ENCODE data around the gene ZNG1B.
A peak's percentile ranks its signal among the peaks of the same experiment; 100 is the strongest.
"Not testable (repeated sequence)": the region's sequence is repeated elsewhere in the genome, so short reads cannot be mapped to it uniquely, and the experiment has no call there.

Gene ZNG1B

DNA sequence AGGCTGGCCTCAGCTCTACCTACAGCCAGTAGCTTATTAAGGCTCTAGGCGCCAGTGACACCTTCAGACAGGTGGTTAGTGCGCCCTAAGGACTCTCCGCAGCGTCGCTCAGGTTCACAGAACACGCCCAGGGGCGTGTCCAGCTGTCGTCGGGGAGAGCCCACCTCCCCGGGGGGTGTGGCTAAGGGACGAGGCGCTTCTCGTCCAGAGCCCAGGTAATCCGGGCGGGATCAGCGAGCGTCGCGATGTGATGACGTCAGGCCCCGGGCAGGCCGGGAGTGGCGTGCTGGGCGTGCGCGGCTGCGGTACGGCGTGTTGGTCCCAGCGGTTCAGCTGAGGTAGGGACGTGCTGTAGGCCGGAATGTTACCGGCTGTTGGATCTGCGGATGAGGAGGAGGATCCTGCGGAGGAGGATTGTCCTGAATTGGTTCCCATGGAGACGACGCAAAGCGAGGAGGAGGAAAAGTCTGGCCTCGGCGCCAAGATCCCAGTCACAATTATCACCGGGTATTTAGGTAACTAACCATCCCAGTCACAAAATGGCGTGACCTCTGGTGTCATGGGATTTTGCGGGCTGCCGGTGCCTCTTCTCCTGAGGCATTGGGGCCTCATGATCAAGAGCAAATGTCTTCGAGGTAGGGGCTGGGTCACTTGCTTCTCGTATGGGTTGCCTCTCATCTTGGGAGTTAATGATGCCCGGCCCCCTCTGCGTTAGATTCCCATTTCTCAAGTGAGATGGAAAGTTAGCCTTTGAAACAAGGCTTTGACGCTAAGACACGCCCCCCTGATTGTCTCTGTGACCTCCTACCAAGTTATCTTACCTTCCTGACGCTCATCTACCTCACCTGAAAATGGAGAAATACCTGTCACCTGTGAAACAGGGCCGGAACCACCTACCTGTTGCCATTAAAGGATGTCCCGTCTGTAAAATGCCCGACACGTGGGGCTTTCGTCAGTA, at the start of gene ZNG1B:
TSS of gene ZNG1B (plus strand) at position 184 of the 958 bp plus-strand sequence. CDS start at position 362, 178 bp downstream.
- H3K4me3 ChIP-seq (ENCODE audit: low read length), result peak within 1 kb of the TSS; percentile 71

DNA sequence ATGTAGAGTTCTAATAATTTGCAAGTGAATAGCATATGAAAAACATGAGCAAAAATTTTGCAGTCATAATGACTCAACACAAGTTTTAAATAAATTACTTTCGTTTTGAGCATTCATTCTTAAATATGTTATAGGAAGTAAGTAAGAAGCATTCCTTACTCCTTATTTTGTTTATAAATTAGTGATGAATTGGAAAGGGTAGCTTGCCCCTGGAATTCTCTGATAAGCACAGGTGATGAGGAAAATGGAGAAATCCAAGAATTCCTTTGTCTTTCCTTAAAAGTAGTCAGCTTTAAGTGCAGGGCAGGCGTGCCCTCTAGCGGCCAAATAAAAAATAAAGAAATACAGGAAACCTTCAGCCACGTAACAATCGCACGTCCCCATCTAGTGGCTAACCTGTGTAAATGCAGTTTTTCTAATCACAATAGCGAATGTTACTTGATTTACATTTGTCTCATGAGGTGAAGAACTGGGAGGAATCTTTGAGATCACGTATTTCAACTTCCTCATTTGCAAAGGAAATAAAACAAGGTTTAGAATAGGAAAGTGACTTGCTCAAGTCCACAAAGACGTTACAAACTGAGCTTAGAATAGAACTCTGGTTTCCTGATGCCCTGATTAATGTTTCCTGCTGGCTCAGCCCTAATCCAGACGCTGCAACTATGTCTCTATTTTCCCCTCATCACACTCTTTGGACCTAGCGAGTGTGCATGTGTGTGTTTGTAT, 47.2 kb upstream of the ZNG1B start:
- TF ChIP-seq ZNF274 (IDR thresholded peaks at IDR 0.05; ENCODE audit: low read depth, low read length), result no peak
- peak overlapping the region; percentile 30; the same call in 1 of the 2 replicates for H3K4me3 ChIP-seq (ENCODE audit: low read length)

DNA sequence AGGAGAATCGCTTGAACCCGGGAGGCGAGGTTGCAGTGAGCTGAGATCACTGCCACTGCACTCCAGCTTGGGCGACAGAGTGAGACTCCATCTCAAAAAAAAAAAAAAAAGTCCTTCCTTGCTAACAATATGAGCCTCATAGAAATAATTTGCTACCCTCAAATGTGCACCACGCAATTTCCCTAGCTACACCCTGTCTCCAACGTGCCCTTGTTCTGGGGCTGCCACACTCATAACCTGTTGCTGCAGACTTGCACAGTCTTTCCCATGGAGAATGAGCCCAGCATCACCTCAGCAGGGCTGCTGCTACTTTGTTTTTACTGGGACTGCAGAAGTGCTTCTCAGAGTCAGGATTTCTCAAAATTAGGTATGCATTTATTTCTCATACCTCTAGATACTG, 46.4 kb upstream of the ZNG1B start:
- TF ChIP-seq ZNF274 (IDR thresholded peaks at IDR 0.05; ENCODE audit: low read depth, low read length), result no peak
- no peak overlapping the region for H3K4me3 ChIP-seq (ENCODE audit: low read length)

DNA sequence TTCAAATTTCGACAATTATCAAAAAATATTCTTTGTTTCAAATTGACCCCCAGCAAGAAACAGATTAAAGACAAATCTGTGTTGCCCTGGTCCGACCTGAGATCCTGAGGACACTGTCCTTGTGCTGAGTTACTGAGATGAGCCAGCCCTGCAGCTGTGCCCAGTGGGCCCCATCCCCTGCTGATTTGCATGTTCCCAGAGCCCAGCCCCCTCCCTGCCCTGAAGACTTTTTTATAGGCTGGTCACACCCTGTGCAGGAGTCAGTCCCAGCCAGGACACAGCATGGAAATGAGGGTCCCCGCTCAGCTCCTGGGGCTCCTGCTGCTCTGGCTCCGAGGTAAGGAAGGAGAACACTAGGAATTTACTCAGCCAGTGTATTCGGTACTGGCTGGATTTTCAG, 31.4 kb upstream of the ZNG1B start:
- TF ChIP-seq ZNF274 (IDR thresholded peaks at IDR 0.05; ENCODE audit: low read depth, low read length), result no peak
- H3K4me3 ChIP-seq (ENCODE audit: low read length), result no peak overlapping the region

DNA sequence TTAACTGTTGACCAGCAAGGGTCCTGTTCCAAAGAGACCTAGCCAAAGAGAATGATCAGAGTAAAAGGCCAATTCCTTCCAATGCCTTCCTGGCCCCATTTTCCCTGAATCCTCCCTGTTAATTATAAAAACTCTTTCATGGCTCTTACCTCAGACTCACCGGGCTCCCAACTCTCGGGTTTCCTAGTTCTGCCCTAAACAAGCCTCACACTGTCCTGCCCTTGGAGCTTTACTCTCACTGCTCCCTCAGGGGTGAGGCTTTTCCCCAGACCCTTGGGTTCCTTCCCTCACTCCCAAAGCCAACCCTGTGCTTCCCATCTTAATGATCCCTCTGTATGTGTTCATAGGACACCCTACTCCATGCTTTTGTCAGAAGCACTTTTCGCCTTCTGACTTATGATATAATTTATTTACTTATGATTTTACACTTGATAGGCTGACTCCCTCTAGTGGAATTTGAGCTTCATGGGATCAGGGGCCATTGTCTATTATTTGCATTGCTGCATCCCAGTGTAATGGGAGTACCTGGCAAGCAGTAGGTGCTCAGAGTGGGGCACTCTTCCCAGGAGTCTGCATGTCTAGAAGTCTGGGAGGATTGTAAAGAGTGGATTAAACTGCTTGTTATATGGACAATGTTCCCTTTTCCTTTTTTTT, 29.9 kb upstream of the ZNG1B start:
- no peak overlapping the region for H3K4me3 ChIP-seq (ENCODE audit: low read length)
- no peak for TF ChIP-seq ZNF274 (IDR thresholded peaks at IDR 0.05; ENCODE audit: low read depth, low read length)

DNA sequence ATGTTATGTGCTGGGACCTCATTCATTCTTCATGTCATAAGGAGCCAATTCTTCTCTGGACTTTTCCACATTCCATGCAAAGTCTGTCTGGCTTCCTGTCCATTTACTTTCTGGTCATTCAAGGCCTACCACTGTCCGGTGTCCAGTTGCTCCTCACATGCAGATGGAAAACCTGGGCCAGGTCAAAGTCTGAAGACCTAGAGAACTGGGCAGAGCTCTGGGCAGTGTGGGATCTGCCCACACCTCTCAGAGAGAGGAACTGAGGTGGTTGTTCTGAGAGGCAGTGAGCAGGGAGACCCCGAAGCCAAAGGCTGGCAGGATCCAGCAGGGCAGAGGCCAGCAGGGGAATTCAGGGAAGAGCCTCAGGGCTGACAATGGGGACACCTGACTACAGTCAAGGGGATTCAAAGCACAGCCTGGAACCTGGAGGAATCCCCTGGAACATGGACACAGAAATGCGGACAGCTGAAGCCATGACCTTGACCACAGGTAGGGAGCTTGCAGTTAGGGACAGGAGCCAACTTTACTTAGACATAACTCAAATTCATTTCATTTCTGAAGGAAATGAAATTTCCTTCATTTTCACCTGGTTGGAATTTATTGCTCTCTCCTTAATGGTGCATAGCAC, 25.7 kb upstream of the ZNG1B start:
- H3K4me3 ChIP-seq (ENCODE audit: low read length), result not testable (repeated sequence)

DNA sequence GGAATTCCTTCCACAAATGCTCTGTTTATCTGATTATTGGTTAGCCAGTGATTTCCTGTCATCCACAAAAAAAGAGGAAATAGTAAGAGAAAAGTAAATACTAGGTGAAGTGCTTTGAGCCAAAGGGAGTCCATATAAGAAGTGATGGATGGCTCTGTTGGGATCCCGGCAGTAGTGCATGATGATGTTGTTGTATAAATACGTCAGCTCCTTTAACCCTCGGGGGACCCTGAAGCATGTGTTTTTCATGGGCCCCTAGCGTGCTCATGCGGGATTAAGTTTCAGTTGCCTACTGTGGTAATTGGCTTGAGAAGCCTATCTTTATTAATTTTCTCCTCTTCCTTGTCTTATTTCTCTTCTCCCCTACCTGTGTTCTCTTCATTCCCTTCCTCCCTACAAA, 24.7 kb upstream of the ZNG1B start:
- H3K4me3 ChIP-seq (ENCODE audit: low read length), result not testable (repeated sequence)

DNA sequence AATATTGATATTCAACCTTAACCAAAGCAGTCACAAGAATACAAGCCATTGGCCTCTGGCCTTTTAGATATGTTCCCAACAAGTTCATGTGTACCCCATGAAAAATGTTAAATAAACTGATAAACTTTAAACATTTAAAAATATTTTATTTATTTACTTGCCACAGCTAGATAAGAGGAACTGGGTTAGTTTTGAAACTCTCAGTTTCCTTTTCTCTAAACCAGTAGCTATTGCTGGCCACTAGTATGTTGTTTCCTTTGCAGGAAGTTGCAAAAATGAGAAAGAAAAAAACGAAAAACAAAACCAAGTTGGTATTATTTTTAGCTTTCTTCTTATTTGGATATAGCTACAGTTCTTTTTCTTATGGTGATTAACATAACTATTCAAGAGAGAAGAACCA, 5.7 kb upstream of the ZNG1B start:
- H3K4me3 ChIP-seq (ENCODE audit: low read length), result not testable (repeated sequence)

DNA sequence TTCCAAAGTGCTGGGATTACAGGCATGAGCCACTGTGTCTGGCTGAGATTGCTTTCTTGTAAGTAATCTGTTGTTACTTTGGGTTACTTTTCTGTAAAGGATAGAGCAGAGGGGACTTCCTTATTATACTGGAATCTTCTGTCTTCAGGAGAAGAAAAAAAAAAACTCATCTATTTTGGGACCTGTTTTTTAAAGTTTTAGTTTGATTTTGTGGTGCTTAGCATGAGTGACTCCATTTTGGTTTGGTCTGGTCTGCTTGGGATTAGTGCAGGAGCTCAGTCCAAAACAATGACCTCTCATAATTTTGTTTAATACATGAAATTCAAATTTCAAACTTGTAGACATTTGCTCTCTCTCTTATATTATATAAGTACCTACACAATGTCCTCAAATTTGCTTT, 4.0 kb upstream of the ZNG1B start:
- H3K4me3 ChIP-seq (ENCODE audit: low read length), result not testable (repeated sequence)

DNA sequence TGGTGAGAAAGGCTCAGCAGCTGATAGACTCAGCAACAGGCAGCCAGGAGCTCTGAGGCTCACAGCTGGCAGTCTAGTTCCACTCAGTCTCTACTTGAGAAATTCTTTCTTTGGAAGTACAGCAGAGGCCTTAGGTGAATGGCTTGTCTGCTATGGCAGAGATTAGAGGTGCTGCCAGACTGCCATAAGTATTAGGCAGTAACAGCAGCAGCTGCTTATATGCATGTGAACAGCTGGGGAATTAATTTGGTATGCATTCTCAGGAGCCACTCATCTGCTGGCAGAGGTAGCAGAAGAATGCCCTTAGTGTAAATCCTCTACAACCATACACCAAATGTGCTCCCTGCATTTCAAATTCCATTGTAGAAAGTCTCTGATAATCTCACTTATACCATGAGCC, 28.3 kb downstream of the ZNG1B start:
- not testable (repeated sequence) for H3K4me3 ChIP-seq (ENCODE audit: low read length)

DNA sequence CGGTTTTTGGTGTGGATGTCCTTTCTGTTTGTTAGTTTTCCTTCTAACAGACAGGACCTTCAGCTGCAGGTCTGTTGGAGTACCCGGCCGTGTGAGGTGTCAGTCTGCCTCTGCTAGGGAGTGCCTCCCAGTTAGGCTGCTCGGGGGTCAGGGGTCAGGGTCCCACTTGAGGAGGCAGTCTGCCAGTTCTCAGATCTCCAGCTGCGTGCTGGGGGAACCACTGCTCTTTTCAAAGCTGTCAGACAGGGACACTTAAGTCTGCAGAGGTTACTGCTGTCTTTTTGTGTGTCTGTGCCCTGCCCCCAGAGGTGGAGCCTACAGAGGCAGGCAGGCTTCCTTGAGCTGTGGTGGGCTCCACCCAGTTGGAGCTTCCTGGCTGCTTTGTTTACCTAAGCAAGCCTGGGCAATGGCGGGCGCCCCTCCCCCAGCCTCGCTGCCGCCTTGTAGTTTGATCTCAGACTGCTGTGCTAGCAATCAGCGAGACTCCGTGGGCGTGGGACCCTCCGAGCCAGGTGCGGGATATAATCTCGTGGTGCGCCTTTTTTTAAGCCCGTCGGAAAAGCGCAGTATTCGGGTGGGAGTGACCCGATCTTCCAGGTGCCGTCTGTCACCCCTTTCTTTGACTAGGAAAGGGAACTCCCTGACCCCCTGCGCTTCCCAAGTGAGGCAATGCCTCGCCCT, 39.3 kb downstream of the ZNG1B start:
- H3K4me3 ChIP-seq (ENCODE audit: low read length), result not testable (repeated sequence)

DNA sequence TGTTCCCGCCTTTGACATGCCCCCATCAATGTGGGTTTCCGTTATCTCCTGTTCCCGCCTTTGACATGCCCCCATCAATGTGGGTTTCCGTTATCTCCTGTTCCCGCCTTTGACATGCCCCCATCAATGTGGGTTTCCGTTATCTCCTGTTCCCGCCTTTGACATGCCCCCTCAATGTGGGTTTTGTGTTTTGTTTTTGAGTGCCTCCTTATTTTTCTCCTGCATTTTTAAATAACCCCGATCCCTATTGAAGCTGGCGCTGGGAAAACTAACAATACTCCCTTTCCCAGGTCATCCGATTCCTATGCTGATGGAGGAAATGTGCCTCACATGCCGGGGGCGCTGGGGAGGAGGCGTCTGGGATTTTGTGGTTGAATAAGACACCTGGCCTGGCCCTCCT, 59.0 kb downstream of the ZNG1B start:
- H3K4me3 ChIP-seq (ENCODE audit: low read length), result not testable (repeated sequence)

DNA sequence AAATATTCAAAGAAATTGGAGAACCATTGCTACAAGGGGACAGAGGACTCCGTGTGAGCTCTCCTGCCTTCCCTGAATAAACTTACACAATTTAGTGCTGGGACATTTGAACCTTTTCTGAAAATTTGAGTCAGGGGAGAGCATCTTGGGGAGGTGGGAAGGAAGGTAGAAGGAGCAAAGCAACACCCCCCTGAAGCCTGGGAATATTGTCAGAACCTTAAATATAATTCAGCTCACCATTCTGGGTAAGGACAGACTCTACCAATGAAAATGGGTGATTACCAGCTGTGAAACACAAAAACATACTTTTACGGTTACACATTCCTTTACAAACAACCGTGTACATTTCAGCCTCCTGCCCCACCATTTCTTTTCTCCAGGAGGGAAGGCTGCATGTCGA, 60.9 kb downstream of the ZNG1B start, which contains the start of gene FOXD4L1:
TSS of gene FOXD4L1 (plus strand) at position 301 of the 400 bp plus-strand sequence. CDS start 592 bp downstream, outside the sequence.
- not testable (repeated sequence) for H3K4me3 ChIP-seq (ENCODE audit: low read length)

DNA sequence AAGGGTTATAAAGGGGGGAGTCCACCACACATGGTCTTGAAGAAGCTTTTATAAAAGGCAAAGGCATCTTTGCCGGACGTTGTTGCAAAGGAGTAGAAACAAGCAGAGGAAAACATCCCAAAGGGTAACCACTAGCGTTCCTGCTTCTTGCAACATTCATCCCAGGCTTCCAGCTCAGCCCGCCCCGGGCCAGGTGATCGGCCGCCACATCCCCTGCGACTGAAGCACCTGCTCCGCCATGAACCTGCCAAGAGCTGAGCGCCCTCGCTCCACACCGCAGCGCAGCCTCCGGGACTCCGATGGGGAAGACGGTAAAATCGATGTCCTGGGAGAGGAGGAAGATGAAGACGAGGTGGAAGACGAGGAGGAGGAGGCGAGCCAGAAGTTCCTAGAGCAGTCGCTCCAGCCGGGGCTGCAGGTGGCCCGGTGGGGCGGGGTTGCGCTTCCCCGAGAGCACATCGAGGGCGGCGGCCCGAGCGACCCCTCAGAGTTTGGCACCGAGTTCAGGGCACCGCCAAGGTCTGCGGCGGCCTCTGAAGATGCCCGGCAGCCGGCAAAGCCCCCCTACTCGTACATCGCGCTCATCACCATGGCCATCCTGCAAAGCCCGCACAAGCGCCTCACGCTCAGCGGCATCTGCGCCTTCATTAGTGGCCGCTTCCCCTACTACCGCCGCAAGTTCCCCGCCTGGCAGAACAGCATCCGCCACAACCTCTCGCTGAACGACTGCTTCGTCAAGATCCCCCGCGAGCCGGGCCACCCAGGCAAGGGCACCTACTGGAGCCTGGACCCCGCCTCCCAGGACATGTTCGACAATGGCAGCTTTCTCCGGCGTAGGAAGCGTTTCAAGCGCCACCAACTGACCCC, 61.8 kb downstream of the ZNG1B start:
- not testable (repeated sequence) for H3K4me3 ChIP-seq (ENCODE audit: low read length)

DNA sequence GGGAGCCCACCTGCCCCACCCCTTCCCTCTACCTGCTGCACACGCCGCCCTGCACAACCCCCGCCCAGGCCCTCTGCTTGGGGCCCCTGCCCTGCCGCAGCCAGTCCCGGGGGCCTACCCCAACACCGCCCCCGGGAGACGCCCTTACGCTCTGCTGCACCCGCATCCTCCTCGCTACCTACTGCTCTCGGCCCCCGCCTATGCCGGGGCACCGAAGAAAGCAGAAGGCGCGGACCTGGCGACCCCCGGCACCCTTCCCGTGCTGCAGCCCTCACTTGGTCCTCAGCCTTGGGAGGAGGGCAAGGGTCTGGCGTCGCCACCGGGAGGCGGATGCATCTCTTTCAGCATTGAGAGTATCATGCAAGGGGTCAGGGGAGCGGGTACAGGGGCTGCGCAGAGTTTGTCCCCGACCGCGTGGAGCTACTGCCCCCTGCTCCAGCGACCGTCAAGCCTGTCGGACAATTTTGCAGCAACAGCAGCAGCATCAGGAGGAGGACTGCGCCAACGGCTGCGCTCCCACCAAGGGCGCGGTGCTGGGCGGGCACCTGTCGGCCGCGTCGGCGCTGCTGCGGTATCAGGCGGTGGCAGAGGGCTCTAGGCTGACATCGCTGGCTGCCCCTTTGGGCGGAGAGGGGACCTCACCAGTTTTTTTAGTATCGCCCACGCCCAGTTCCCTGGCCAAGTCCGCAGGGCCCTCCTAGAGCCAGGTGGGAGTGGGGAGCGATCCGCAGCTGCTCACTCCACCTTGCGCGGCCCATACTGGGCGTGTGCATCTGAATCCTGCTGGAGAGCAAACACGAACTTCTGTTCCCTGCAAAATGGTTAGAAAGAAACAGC, 62.6 kb downstream of the ZNG1B start:
- H3K4me3 ChIP-seq (ENCODE audit: low read length), result not testable (repeated sequence)

DNA sequence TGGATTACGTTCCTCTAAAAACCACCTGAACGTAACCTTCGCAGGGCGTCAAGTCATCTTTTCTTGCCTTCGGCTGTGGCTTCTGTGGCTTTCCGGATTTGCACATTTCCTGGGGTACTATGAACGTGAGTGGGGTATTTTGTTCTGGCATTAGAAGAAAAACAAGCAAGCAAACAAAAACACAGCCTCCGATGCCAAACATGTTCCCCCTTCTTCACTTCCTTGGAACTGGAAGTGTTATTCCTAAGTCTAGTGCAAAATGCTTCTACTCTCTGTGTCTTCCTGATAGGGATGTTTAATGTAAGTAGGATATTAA, 63.2 kb downstream of the ZNG1B start:
- not testable (repeated sequence) for H3K4me3 ChIP-seq (ENCODE audit: low read length)

DNA sequence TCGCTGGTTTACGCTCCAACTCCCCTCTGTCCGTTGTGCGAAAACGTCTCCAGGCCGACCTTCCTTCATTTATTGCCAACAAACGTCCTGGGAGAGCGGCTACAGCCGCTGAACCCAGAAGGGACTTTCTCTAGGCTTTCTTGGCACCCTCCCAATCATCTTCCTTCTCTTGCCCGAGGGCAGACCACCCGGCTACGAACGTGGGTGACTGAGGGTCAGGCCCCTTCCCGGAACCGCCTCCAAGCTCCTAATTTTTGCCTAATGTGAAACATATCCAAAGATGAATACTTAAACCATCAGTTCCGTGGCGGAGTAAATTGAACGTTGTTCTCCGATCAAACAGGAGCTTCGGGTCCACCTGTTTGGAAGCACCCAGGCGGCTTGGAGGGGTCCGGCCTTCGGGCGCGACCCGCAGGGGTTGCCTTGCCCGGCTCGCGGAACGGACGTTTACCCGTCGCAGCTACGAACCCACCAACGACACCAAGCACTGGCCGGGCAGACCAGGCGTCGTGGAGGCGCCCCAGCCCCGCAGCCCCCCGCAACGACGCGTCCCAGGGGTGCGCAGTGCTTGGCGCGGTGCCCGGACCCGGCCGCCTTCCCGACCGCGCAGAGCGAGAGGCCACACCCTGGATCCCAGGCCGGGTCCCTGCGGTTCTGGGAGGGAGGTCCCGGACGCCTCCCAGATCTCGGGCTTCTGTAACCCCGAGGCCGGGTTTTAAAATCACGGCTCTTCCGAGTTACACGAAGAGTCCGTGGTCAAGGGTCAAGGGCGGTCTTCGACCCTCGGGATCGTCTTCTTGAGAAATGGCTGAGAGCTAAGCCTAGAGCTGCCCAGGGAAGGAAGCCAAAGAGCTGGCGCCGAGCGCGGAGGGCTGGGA, 65.0 kb downstream of the ZNG1B start:
- H3K4me3 ChIP-seq (ENCODE audit: low read length), result peak overlapping the region; percentile 48; the same call in 1 of the 2 replicates
